HG02970 (cell line): ENCODE data around the gene MCM5.
"Not testable (repeated sequence)": the region's sequence is repeated elsewhere in the genome, so short reads cannot be mapped to it uniquely, and the experiment has no call there.

Source experiments
- ATAC-seq: cut with Tn5 transposase; IDR thresholded peaks from one replicate; pipeline ENCODE4 v1.9.1; 2021; ENCODE audit warnings: mild to moderate bottlenecking, moderate library complexity, moderate number of reproducible peaks; ENCODE audit not compliant: unreplicated experiment, low FRiP score

MCM5 gene

DNA sequence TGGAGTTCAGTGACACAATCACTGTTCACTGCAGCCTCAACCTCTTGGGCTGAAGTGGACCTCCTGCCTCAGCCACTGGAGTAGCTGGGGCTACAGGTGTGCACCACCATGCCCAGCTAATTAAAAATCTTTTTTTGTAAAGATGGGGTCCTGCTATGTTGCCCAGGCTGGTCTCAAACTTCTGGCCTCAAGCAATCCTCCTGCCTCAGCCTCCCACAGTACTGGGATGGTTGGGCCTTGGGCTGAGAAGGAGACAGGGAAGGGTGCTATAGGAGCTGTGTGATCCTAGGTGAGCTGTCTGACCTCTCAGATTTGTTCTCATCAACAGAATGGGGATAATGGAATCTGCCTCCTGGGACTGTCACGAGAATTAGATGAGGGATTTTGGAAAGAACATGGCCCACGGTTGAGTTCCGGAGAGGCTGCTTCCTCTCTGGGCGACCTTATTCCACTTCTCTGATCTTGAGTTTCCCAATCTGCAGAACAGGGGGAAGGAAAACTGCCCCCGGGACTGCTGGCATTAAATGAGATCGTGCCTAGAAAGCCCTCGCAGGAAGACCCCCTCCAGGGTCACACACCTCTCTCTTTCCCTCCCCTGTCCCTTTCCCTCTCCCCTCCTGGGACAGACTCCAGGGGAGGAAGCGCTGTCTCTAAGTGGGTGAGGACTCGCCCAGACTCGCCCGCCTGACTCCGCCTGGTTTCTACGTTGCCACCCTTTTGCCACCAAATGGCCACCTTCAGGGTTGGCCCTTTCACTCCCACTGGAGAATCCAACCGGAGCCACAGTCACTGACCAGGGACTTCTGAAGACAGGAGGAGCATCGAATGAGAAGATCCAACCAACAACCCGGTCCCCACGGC lies 50.1 kb downstream of the MCM5 start:
- ATAC-seq, result no peak

DNA sequence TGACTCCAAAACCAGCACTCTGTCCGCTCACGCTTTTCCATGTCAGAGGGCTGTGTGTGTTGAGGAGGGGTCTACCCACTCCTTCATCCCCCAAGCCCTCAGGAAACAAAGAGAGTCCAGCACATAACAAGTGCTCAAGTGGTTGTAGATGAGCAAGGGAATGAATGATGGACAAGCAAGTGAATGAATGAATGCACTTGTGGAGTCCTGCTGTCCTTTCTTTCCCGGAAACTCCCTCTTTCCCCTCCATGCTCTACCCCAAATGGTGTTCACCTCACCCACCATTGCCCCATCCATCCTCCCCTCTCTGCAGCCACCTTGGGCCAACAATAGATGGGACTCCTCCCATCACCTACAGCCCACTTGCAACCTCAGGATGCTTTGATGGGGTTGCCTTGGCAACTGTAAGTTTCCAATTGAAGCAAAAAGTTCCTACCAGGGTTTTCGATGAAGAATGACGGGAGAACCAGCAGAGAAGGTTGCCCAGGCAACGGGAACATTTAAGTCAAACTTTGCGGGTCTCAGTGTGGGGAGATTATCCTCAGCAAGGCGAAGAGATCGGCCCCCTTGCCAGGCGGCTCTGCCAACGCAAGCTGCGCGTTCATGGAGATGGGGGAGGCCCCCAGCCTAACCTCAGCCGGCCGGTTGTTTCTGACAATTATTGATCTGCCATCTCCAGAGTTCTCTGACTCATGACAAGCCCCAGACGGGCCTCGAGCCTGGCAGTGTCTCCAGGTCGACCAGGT lies 51.1 kb downstream of the MCM5 start:
- no peak for ATAC-seq

DNA sequence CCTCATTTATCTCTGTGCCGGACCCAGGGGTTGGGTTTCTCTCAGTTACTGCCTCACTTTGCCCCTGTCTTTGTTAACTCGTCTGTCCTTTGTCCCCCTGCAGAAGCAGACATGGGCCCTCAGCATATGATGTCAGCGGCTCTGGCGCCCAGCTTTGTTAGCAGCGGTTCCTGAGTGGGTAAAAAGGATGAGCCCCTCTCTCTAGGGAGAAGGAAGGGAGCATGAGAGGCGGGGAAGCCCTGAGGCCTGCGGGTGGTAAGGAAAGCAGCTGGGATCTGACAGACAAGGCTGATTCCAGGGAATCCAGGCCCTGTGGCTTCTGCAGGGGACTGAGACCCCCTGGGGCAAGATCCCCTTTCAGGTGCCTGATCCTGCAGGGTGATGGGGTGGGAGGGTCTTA lies 51.7 kb downstream of the MCM5 start:
- ATAC-seq, result no peak

DNA sequence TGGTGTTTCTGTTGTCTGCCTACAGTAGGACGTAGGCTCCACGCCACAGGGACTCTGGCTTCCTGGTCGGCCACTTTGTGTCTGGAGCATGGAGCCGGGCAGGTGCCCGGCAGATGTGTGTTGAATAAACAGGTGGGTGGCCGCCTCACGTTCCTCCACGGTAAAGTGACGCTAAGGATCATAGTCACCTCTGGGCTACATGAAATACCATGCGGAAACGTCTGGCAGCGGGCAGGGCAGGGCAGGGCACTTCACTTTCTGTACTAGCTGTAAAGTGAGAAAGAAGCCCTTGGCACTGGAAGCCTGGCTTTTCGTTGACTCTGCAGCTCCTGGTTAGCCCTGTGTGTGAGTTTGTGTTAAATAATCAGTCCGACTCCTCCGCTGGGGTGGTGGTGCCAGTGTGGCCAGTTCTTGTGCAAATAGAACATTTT lies 52.4 kb downstream of the MCM5 start:
- no peak for ATAC-seq

DNA sequence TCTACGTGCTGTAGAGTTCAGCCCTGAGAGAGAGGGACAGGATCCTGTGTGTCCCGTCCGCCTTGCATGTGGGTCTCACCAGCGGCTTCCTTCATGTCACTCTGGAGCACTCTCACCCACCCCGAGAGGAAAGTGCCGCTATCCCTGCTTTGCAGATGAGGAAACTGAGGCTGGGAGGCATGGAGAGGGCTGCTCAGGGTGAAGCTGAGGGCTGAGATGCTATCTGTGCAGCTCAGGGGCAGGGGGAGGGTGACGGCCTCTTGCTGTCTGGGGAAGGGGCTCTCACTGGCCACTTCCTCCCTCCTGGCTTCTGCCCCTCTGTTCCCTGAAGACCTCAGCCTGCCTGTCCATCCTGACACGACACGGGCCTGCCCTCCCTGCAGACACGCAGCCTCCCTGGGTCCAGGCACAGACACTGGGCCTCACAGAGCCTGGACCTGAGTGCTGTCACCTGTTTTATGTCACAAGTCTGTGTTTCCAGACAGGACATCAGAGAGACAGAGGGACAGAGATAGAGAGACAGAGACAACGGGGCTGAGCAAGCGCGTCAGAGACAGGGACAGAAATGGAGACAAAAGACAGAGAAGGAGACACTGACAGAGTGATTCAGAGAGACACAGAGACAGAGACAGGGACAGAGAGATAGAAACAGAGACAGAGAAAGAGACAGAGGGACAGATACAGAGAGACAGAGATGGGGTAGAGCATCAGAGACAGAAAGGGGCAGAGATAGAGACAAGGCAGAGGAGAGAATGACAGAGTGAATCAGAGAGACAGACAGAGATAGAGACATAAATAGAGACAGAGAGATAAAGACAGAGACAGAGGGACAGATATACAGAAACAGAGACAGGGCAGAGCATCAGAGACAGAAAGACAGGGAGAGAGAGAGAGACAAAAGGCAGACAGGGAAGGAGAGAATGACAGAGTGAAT lies 53.1 kb downstream of the MCM5 start:
- no peak for ATAC-seq

DNA sequence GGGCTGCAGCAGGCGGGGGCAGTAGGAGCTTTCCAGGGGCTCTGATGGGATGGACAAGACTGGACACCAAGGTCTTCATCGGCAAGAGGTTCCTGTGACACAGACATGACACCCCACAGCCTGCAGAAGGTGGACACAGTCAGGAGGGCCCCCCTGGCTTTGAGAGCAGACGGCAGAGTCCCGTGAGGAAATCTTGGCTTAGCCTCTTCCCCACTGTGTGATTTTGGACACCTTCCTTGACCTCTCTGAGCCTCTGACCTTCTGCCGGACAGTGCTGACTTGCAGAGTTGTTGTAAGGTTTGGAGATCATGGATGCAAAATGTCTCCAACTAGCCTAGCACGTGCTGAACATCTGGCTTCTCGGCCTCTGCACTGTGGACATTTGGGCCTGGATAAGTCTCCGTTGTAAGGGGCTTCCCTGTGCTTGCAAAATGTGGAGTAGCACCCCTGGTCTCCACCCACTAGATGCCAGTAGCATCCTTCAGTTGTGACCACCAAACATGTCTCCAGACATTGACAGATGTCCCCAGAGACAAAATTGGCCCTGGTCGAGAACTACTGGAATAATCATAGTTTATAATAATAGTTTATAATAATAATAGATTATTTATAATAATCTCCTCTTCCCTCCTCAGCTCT lies 54.6 kb downstream of the MCM5 start:
- ATAC-seq, result no peak

DNA sequence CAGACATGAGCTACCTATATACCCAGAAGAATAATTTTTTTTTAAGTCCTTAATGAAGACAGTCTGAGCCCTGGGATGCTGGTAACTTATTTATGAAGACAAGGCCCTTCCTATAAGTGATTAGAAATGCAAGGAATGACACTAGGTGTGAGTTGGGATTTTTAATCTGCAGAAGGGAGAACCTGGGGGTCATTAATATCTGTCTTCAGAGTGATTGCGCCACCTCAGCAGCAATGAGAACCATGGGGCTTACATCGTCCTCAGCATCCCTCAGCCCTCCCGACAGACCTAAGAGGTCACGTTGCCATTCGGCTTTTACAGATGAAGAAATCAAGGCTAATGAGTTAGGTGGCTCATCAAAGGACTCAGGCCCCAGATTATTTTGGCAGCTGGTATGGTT lies 55.6 kb downstream of the MCM5 start:
- no peak for ATAC-seq

DNA sequence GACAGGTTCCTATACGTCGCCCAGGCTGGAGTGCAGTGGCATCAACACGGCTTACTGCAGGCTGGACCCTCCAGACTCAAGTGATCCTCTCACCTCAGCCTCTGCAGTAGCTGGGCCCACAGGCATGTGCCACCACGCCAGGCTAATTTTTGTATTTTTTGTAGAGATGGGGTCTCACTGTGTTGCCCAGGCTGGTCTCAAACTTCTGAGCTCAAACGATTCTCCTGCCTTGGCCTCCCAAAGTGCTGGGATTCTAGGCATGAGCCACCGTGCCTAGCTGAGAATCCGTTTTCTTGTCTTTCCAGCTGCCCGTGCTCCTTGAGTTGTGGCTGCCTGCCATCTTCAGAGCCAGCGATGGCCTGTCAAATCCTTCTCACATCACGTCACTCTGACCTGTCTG lies 56.8 kb downstream of the MCM5 start:
- ATAC-seq, result no peak

DNA sequence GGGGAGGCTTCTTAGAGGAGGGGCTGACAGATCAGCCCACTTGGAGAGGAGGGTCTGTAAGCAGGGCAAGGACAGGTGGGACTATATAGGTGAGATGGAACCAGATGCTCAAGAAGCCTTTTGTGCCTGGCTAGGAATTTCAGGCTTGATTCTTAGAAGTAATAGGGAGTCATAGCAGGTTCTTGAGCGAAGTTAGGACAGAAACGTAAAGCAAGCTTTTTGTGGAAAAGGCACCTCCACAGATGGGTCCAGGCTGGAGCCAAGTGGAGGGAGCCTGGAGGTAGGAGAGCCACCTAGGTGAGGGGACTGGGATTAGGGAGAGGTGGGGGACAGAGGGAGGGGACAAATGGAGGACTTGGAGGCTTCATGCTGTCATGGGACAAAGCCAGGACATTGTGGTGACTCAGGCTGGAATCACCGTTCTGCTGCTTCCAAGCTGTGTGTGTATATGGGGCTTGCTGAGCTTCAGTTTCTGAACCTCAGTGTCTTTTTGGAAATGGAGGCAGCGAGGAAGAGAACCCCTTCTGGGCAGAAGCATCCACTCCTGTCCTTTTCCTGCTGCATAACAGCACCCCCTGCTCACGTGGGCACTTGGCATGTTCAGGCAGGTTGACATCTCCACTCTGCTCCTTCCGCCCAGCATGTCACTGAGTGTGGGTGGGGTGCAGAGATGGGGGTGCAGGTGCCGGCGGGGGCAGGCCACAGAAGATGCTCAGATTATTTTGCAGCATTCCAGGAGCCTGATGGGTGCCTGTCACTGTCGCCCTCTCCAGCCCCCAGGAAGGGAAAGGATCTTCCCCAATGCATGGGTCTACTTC lies 58.0 kb downstream of the MCM5 start:
- ATAC-seq, result no peak

DNA sequence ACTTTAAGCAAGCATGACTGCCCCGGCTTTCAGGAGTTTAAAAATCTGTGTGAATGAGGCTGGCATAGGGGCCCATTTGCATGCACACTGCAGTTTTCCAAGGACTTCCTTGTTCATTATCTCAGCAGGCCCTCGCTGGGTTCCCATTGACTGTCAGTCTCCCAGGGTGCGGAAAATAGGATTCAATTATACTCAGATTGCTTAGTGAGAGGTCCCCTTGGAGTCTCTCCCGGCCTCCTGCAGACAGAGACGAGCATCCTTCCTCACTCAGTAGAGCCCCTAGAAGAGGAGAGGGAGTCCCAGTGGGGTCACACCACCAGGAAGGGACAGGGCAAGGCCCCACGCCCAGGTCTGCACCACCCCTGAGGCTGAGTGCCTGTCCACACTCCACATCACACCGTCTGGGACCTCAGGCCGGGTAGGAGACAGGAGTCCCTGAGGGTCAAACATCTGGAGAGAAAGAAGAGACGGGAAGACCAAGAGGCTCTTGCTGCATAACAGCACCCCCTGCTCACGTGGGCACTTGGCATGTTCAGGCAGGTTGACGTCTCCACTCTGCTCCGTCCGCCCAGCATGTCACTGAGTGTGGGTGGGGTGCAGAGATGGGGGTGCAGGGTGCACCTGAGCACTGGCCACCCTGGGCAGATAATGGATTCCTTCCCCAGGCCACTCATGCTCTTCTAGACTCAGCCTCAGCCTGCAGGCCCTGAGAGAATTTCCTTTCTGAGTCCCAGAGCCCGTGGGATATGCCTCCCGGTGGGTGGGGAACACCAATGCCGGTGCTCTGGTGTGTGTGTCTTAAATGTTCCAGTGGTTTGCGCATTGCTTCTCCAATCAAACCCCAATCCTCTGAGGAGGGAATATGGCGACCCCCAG lies 58.8 kb downstream of the MCM5 start:
- ATAC-seq, result no peak

DNA sequence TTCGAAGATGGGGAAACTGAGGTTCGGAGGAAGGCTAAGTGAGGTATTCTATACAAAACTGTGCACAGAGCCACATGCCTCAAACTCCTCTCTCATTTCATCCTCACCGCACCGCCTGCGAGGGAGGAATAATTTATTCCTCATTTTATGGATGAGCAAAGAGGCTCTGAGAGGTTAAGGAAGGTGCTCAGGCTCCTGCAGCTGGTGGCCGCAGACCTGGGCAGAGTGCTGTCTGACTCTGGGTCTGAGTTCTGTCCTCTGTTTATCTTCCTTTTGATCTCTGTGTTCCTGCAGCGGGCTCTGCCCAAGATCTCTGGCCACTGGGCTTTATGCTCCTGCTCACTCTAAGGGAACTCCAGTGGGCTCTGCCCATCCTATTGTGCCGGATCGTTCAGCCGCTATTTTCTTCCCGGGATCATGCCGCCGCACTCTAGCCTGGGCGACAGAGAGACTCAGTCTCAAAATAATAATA lies 59.5 kb downstream of the MCM5 start:
- ATAC-seq, result no peak

DNA sequence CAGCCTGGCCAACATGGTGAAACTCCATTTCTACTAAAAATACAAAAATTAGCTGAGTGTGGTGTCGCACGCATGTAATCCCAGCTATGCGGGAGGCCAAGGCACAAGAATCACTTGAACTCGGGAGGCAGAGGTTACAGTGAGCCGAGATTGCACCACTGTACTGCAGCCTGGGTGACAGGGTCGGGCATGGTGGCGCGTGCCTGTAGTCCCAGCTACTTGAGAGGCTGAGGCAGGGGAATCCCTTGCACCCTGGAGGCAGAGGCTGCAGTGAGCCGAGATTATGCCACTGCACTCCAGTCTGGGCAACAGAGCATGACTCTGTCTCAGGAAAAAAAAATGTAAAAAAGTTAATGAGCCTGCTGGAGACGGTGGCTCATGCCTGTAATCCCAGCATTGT lies 60.0 kb downstream of the MCM5 start:
- not testable (repeated sequence) for ATAC-seq

DNA sequence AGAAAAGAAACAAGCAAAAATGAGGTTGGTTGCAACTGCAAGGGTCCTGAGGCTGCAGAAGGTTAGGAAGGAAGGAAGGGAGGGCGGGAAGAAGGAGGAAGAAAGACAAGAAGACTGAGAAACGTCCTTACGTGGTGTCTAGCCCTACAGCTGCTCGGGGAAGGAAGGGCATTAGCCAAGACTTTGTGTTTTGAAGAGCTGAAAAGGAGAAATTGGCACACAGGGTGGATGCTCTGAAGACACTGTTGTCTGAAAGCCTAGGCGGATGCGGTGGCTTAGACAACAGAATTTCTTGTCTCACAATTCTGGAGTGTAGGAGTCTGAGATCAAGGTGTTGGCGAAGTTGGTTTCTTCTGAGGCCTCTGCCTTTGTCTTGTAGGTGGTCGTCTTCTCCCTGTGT lies 60.7 kb downstream of the MCM5 start:
- no peak for ATAC-seq

DNA sequence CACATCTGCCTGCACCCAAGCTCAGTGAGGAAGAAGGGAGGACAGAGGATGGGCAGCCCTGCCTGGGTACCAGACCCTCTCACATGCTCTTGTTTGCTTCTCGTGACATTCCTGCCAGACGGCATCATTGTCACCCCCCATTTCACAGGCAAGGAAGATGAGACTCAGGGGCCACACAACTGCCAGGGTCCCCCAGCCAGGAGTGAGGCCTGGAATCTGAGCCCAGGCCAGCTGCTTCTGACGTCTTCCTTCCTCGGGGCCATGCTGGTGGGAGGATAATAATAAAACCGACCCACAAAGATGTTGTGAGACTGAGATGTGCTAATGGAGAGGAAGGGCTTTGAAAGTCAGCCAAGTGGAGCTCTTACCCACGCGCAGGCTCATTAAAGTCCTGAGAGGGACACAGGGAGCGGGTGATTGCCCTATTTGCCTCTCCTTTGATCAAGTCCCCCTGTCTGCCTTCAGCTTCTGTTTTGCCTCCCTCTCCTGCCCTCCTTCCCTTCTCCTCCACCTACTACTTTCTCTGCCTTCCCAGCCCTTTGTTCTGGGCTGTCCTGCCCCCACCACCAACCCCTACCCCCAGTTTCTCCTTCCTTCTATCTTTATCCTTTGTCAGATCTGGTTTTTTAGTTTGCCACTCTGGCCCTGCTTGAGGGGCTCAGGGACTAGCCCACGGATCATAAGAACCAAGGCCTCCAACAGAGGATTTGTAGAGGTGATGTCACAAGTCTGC lies 62.7 kb downstream of the MCM5 start:
- ATAC-seq, result no peak

DNA sequence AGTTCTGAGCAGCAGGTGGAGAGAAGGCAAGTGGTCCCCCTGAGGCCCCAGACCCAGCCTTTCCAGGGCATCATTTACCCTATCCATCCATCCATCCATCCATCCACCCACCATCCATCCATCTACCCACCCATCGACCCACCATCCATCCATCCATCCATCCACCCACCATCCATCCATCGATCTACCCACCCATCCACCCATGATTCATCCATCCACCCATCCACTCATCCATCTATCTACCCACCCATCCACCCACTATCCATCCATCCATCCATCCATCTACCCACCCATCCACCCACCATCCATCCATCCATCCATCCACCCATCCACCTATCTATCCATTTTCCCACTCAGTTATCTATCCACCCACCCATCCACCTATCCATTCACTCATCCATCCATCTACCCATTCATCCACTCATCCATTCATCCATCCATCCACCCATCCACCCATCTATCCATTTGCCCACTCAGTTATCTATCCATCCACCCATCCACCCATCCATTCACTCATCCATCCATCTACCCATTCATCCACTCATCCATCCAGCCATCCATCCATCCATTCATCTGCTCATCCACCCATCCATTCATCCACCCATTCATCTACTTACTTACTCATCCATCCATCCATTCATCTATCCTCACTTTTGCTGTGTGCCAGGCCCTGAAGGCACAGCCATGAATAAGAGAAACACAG lies 63.4 kb downstream of the MCM5 start:
- no peak for ATAC-seq

DNA sequence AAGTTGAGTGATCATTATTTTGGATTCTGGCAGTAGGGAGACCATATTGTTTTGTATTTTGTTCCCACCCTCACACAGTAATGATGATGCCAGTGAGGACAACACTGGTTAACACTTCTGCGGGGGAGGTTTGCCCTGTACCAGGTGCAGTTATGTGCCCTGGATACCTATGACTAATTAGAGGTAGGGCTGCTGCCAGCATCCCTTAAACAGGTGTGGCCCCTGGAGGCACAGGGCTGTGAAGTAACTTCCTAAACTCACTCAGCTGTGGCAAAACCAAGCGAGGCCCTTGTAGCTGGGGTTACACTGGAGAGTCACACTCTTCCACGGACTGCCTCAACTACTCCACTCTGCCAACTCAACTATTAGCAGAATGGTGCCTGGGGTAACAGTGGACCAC lies 64.5 kb downstream of the MCM5 start:
- no peak for ATAC-seq

DNA sequence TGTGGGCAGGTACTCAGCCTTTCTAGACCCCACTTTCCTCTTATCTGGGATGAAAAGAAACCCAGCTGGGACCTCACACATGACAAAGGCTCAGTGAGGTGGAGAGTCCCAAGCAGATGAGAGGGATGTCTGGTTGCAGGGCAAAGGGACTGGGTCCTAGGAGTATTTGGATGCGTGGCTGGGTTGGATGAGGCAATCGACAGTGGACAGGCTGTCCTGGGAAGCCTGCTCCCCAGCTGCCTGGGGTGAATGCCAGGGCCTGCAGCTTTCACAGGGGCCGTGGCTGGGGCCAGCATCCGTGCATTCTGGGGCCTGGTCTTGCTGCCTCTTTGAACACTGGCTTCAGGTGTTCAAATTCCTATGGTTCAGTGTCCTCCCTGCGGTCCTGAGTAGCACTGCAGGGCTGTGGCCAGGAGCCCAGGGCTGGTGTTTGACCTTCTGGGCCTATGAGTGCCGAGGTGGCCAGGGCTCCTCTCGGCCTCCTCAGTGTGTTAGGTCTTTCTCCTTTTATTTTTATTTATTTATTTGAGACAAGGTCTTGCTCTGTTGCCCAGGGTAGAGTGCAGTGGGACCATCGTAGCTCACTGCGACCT lies 65.3 kb downstream of the MCM5 start:
- no peak for ATAC-seq
